NB4 (cell line): ENCODE measurements around the gene ZFYVE28.
A peak's percentile ranks its signal among the peaks of the same experiment; 100 is the strongest.

Experiments used
- DNase-seq: peaks from one replicate; pipeline ENCODE4 v3.0.0; 2010; ENCODE audit warnings: low read depth
- H3K4me3 ChIP-seq: one replicate; pipeline ENCODE4 v1.5.1; 2011; ENCODE audit warnings: mild to moderate bottlenecking, low read depth, low read length, moderate library complexity
- CTCF ChIP-seq: IDR thresholded peaks from one replicate; pipeline ENCODE4 v1.5.1; 2012; ENCODE audit warnings: low read depth, low read length
- MAX ChIP-seq: IDR thresholded peaks from 2 replicates; pipeline ENCODE4 v1.6.1; 2011; ENCODE audit warnings: low read depth, low read length
- MYC ChIP-seq: IDR thresholded peaks from 2 replicates; pipeline ENCODE4 v1.6.1; 2011; ENCODE audit warnings: low read depth, low read length
- POLR2A ChIP-seq: IDR thresholded peaks from 2 replicates; pipeline ENCODE4 v1.6.1; 2011; ENCODE audit warnings: mild to moderate bottlenecking; ENCODE audit not compliant: insufficient read length; ENCODE audit errors: extremely low read depth

The ZFYVE28 gene

GRCh38 chr4:2388429-2389182 is 29.8 kb downstream of the ZFYVE28 start:
- H3K4me3 ChIP-seq = no peak overlapping the region
- TF ChIP-seq MYC (no peak), CTCF (no peak), MAX (no peak), POLR2A (no peak)
- peak; percentile 39 for DNase-seq

- H3K4me3 ChIP-seq = no peak overlapping the region
- no peak for TF ChIP-seq MAX
- no peak for TF ChIP-seq MYC
- no peak for TF ChIP-seq CTCF
- no peak for TF ChIP-seq POLR2A
- DNase-seq = no peak
Measured at GRCh38 chr4:2387829-2388228, 30.6 kb downstream of the ZFYVE28 start.

DNA sequence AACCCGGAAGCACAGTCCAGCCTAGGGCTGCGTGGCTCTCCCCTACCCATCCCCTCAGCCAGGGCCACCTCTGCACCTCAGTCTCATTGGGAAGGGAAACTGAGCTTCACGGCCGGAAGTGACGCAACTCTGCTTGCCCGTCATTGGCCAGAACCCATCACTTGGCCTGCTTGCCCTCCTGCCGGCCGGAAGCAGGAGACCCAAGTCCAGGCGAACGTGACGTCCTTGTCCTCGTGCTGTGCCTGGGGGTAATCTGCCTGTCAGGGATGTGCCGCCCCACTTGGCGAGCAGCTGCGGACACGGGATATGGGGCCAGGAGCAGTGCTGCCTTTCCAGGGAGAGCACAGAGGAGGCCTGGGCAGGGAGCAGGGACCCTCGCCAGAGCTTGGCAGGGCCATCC is 31.2 kb downstream of the ZFYVE28 start:
- TF ChIP-seq MYC (no peak), CTCF (no peak), MAX (no peak), POLR2A (no peak)
- H3K4me3 ChIP-seq = no peak overlapping the region
- no peak for DNase-seq

DNA sequence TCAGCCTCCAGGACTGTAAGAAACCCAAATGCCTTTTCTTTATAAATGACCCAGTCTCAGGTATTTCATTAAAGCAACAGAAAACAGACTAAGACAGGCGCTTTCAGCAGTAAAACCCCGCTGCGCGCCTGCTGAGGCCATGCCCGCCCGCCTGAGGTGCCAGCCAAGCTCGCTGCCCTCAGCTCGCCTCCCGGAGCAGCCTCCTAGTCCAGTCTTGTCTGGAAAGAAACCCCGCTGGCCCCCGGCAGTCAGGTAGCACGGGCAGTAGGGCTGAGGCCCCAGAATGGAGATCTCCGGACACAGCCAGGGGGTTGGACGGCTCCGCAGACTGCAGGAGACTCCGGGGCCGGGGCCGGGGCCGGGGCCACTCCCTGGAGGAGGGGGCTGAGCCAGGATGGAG is 31.7 kb downstream of the ZFYVE28 start:
- no peak overlapping the region for H3K4me3 ChIP-seq
- TF ChIP-seq POLR2A = no peak
- TF ChIP-seq MYC = no peak
- TF ChIP-seq MAX = no peak
- TF ChIP-seq CTCF = no peak
- DNase-seq = no peak

DNA sequence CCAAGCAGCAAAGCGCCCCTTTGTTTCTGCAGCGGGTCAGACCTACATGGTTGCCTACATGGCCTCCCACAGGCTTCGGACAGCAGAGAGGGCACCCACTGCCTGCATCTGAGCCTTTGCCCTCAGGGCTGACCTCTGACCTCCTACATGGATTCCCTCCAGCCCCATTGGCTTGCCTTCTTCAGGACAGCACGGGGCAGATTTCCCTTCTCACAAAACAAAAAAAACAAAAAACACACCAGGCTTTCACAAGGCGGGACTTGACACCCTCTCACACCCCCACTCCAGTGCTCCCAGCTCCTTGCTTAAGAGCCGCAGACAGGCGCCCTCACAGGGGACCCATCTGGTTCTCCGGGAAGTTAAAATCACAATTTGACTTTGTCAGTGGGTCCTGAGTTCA is 32.9 kb downstream of the ZFYVE28 start:
- TF ChIP-seq CTCF = no peak
- no peak for TF ChIP-seq MYC
- no peak for TF ChIP-seq MAX
- no peak for TF ChIP-seq POLR2A
- no peak overlapping the region for H3K4me3 ChIP-seq
- no peak for DNase-seq
